GM15510 (cell line): ENCODE data around the gene CEBPZ.

Source experiments
- POLR2A ChIP-seq: IDR thresholded peaks from 3 replicates; pipeline ENCODE4 v1.6.1; 2011; ENCODE audit warnings: borderline replicate concordance; ENCODE audit not compliant: insufficient read length; ENCODE audit errors: extremely low read depth

Gene CEBPZ

GRCh38 chr2:37196320-37197195, 34.8 kb downstream of the CEBPZ start, which contains the start of gene CEBPZOS:
CEBPZOS (plus strand) TSS chr2:37196496; CDS start chr2:37199705, 3,209 bp downstream.
- peak; percentile 85 for TF ChIP-seq POLR2A

GRCh38 chr2:37192551-37192950, 38.8 kb downstream of the CEBPZ start:
- no peak for TF ChIP-seq POLR2A

- TF ChIP-seq POLR2A = no peak
Measured at GRCh38 chr2:37191747-37192146, 39.6 kb downstream of the CEBPZ start.

- TF ChIP-seq POLR2A = no peak
Measured at GRCh38 chr2:37191253-37191652, 40.1 kb downstream of the CEBPZ start.

GRCh38 chr2:37190290-37190689, 41.1 kb downstream of the CEBPZ start:
- no peak for TF ChIP-seq POLR2A

GRCh38 chr2:37189452-37190153, 41.8 kb downstream of the CEBPZ start:
- TF ChIP-seq POLR2A = no peak

- TF ChIP-seq POLR2A = no peak
Measured at GRCh38 chr2:37188570-37188969, 42.8 kb downstream of the CEBPZ start, which contains the start of gene SULT6B1. SULT6B1 (minus strand) TSS chr2:37188670; CDS start chr2:37188640, 30 bp downstream.

- TF ChIP-seq POLR2A = no peak
Measured at GRCh38 chr2:37181726-37182684, 49.4 kb downstream of the CEBPZ start.

- no peak for TF ChIP-seq POLR2A
Measured at GRCh38 chr2:37180640-37181039, 50.8 kb downstream of the CEBPZ start.

GRCh38 chr2:37180006-37180639, 51.3 kb downstream of the CEBPZ start:
- no peak for TF ChIP-seq POLR2A

GRCh38 chr2:37173741-37174140, 57.7 kb downstream of the CEBPZ start:
- TF ChIP-seq POLR2A = no peak

GRCh38 chr2:37171624-37171950, 59.8 kb downstream of the CEBPZ start:
- no peak for TF ChIP-seq POLR2A

- TF ChIP-seq POLR2A = no peak
Measured at GRCh38 chr2:37168217-37168981, 63.0 kb downstream of the CEBPZ start.
